HG03066 (cell line): Measurements from ENCODE around the gene CAMK2B.
"Not testable (repeated sequence)": the region's sequence is repeated elsewhere in the genome, so short reads cannot be mapped to it uniquely, and the experiment has no call there.

ENCODE experiments used
- ATAC-seq: cut with Tn5 transposase; IDR thresholded peaks from one replicate; pipeline ENCODE4 v1.9.1; 2021; ENCODE audit warnings: low read depth; ENCODE audit not compliant: unreplicated experiment

CAMK2B gene

GRCh38 chr7:44200699-44201461 is 124.5 kb downstream of the CAMK2B start, which contains the start of gene YKT6:
Gene YKT6, plus strand, starts transcription at chr7:44200978. Its CDS starts 158 bp downstream, at chr7:44201136.
- peak; percentile 99 for ATAC-seq

- not testable (repeated sequence) for ATAC-seq
Measured at GRCh38 chr7:44200163-44200562, 125.2 kb downstream of the CAMK2B start.

DNA sequence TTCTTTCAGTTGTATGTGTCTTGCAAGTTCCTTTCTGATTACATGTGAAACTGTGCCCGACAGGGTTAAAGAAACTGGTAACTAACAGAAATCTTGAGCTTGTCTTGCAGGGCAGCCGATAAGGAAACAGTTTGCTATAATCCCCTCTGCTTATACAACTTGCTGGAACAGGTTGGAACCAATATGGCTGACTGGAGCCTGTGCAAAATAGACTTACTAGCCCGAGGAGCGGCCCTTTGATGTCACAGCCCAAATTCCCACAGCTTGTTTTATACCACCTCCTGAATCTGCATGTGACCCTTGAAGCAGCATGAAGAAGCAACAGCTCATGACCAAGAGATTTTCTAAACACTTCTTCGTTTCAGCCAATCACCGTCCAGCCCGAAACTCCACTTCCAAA is 127.9 kb downstream of the CAMK2B start:
- no peak for ATAC-seq

GRCh38 chr7:44196450-44196872 is 128.9 kb downstream of the CAMK2B start:
- ATAC-seq: no peak

DNA sequence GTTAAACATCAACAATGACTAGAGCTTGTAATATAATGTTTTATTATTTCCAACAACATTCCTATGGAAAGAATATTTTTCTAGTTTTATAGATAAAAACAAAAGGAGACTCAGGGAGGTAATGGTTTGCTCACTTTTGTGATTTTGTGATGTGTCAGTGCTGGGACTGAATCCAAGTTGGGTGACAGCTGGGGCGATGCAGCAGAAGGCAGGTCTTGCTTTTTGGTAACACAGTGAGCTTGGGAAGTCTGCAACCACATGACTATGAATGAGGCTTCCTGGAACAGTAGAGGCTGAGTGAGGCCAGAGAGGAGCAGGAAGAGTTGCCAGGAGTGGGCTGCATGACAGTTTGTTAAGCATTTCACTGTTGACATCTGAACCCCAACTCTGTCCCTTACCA is 129.5 kb downstream of the CAMK2B start:
- no peak for ATAC-seq

DNA sequence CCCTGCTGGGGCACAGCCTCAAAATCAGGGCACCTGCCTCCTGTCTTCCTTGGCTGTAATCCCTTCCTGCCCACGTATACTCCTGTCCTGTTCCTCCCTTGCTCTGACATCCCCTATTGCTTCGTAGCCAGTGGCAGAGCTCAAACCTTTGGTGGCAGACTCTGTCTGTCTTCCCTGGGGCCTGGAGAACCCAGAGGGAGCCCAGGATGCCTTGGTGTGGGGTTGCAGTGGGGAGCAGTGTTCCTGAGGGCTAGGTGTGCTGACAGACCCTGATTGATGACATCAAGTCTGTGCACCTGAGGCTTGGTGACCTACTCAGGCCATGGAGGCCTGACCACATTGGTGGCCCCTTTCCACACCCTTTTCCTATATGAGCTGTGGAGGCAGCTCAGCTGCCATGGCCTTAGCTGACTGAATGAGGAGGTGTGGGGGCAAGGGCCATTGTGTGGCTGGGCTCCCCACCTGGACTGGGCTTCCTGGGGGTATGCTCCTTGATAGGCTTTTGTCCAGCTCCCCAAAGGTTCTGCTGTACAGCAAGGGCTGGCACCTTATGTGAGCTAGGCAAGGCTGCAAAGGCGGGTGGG is 130.7 kb downstream of the CAMK2B start:
- no peak for ATAC-seq

GRCh38 chr7:44194069-44194468 is 131.3 kb downstream of the CAMK2B start:
- ATAC-seq: no peak

GRCh38 chr7:44193011-44193802 is 132.2 kb downstream of the CAMK2B start:
- ATAC-seq: no peak

- ATAC-seq: no peak
Measured at GRCh38 chr7:44191171-44191570, 134.2 kb downstream of the CAMK2B start.

GRCh38 chr7:44189993-44190872 is 135.2 kb downstream of the CAMK2B start:
- no peak for ATAC-seq

DNA sequence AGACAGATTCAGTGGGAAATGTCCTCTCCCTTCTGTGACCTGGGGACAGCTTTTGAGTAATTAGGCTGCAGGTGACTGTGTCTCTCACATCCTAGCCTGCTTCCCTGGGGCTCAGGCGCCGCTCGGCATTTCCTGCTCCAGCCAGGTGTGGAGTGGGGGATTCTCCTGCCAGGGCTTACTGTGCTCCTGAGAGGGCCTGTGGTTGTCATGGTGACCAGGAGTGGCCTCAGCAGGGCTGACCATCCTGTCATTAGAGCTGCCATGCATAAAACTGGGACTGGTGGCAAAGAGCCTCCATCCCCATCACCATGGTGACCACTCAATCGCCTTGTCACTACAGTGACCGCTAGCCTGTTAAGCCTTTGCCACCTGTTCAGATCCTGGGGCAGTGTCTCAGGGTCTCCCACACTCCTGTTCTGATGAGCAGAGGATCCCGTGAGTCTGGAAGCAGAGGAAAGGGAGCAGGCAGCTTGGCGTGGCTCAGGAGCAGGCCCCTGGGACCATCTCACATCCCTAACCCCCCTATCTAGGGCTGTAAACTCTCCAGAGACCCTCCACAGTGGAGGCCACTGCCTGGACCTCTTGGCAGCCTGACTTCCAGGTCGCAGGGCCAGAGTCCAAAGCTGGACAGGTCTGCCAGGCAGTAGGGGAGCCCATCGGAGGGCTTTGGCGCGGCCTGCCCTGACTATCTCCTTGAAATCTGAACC is 136.0 kb downstream of the CAMK2B start, which contains the start of gene GCK:
Gene GCK, minus strand, starts transcription at position 154 of the 707 bp plus-strand sequence. CDS start 486 bp downstream, outside the sequence.
- no peak for ATAC-seq

- ATAC-seq: no peak
Measured at GRCh38 chr7:44188480-44189225, 136.7 kb downstream of the CAMK2B start.

- ATAC-seq: no peak
Measured at GRCh38 chr7:44187636-44188416, 137.6 kb downstream of the CAMK2B start.

- ATAC-seq: no peak
Measured at GRCh38 chr7:44186736-44187135, 138.7 kb downstream of the CAMK2B start.

DNA sequence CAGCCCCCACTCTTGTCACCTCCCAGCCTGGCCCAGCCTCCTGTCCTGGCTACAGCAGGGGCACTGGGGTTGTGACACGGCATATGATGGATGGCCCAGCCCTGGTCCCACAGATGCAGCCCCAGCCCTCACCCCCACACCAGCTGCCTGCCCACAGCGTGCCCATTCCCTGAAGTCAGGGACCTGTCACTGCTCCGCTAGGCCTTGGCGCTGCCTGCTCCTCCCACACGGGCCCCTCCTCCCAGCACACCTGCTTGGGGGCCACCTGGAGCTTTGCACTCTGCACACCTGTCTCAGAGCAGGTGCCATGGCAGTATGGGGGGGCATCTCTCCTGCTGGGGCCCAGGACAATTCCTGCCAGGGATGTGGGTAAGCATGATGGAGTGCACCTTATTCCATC is 139.7 kb downstream of the CAMK2B start:
- no peak for ATAC-seq

DNA sequence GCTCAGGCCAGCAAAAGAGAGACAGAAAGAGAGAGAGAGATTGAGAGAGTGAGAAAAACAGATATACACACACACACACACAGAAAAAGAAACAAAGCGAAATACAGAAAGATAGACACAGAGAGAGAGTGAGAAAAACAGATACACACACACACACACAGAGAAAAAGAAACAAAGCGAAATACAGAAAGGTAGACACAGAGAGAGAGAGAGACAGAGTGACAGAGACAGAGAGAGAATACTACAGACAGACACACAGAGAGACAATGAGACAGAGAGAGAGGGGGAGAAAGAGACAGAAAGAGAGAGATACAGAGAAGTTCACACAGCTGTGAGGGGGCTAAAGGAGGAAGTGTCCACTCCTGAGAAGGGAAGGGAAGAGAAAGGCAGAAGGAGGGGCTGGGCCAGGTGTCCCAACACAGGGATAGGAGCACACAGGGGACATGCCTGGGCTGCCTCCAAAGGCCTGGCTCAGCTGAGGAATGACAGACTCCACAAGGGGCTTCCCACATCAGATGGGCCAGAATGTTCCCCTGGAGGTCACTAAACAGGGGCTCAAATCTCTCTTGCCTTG is 140.4 kb downstream of the CAMK2B start:
- no peak for ATAC-seq

GRCh38 chr7:44184206-44184872 is 141.1 kb downstream of the CAMK2B start:
- ATAC-seq: no peak
